Chondrocyte (in vitro differentiated cells): ENCODE data around the gene CEACAM3. TPM values are rescaled to one million over a fixed set of nuclear protein-coding genes. Genes with fewer than 3 reads are reported as not detected.
"Not testable (repeated sequence)": the region's sequence is repeated elsewhere in the genome, so short reads cannot be mapped to it uniquely, and the experiment has no call there.

Experiments used
- DNase-seq: peaks from one replicate; pipeline ENCODE4 v3.0.0; 2021; ENCODE audit warnings: mixed read lengths, low spot score
- H3K27ac Mint-ChIP-seq: one replicate; pipeline ENCODE4 v1.8.0; 2021; ENCODE audit warnings: mild to moderate bottlenecking, moderate library complexity, mixed read lengths; ENCODE audit not compliant: unreplicated experiment
- H3K27me3 Mint-ChIP-seq: 2 replicates; pipeline ENCODE4 v1.8.0; 2021; ENCODE audit warnings: low read depth, mixed read lengths
- H3K36me3 Mint-ChIP-seq: 2 replicates; pipeline ENCODE4 v1.8.0; 2021; ENCODE audit warnings: low read depth, mixed read lengths
- H3K4me1 Mint-ChIP-seq: 2 replicates; pipeline ENCODE4 v1.8.0; 2021; ENCODE audit warnings: low read depth, mild to moderate bottlenecking, mixed read lengths
- H3K4me3 Mint-ChIP-seq: one replicate; pipeline ENCODE4 v1.8.0; 2021; ENCODE audit warnings: mild to moderate bottlenecking, moderate library complexity, mixed read lengths; ENCODE audit not compliant: unreplicated experiment
- H3K9me3 Mint-ChIP-seq: 2 replicates; pipeline ENCODE4 v1.8.0; 2021; ENCODE audit warnings: low read depth, mixed read lengths
- total RNA-seq: library from RNA; stranded (reverse); gene quantifications from 3 replicates; pipeline ENCODE4 v1.2.1, GENCODE V29; 2021
- TF ChIP-seq, protein P1 (sequence below): fragments of 200-600 bp; sonication (generic); IDR thresholded peaks from 2 replicates; pipeline ENCODE4 v1.5.0; 2021; ENCODE audit warnings: antibody characterized with exemption, mild to moderate bottlenecking, moderate library complexity

CEACAM3 gene
- total RNA-seq, 1 donor from 2014 or later: not detected

DNA sequence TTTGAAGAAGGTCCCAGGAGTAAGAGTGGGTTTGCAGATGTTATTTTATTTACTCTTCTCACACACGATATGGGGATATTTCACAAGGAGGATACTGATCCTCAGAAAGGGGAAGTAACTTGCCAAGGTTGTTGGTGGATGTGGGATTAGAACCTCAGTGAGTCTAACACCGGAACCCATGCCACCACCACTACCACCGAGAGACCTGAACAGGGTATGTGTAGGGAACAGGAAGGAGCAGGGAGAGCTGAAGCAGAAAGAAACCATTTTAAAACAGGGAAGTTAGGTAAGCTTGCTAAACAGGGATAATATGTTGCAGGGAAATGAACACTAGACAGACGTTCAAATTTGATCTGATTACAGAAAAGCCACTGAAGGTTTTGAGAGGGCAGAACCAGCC is 11.6 kb upstream of the CEACAM3 start:
- Mint-ChIP-seq H3K9me3 (no peaks in the 10 kb centered on the region), H3K27me3 (peaks cover 59% of the 10 kb centered on the region), H3K27ac (no peak overlapping the region), H3K36me3 (peaks cover 2% of the 10 kb centered on the region), H3K4me1 (peaks cover 4% of the 10 kb centered on the region), H3K4me3 (no peak overlapping the region)
- TF ChIP-seq, protein P1, sequence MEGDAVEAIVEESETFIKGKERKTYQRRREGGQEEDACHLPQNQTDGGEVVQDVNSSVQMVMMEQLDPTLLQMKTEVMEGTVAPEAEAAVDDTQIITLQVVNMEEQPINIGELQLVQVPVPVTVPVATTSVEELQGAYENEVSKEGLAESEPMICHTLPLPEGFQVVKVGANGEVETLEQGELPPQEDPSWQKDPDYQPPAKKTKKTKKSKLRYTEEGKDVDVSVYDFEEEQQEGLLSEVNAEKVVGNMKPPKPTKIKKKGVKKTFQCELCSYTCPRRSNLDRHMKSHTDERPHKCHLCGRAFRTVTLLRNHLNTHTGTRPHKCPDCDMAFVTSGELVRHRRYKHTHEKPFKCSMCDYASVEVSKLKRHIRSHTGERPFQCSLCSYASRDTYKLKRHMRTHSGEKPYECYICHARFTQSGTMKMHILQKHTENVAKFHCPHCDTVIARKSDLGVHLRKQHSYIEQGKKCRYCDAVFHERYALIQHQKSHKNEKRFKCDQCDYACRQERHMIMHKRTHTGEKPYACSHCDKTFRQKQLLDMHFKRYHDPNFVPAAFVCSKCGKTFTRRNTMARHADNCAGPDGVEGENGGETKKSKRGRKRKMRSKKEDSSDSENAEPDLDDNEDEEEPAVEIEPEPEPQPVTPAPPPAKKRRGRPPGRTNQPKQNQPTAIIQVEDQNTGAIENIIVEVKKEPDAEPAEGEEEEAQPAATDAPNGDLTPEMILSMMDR: no peak
- no peak for DNase-seq

DNA sequence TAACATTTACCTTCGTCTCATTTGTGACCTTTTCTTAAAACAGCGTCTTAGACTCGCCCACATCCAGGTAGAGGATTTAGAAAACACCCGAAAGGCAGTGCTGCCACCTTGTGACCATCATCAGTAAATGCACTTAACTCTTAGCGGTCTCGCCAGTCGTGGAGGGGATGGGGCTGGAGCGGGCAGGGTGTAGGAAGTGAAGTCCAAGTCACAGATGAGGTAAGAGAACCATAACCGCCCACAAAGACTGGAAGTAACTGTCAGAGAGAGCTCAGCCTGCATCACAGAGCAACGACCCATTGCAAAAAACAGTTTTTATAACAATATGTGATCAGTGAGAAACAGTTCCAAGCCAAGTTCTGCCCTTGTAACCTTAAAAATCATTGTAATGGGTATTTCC is 10.7 kb upstream of the CEACAM3 start:
- Mint-ChIP-seq H3K9me3 (no peaks in the 10 kb centered on the region), H3K27me3 (peaks cover 58% of the 10 kb centered on the region), H3K4me1 (peaks cover 4% of the 10 kb centered on the region), H3K36me3 (peaks cover 2% of the 10 kb centered on the region), H3K27ac (no peak overlapping the region), H3K4me3 (no peak overlapping the region)
- no peak for DNase-seq
- TF ChIP-seq, protein P1: peak; percentile 87

DNA sequence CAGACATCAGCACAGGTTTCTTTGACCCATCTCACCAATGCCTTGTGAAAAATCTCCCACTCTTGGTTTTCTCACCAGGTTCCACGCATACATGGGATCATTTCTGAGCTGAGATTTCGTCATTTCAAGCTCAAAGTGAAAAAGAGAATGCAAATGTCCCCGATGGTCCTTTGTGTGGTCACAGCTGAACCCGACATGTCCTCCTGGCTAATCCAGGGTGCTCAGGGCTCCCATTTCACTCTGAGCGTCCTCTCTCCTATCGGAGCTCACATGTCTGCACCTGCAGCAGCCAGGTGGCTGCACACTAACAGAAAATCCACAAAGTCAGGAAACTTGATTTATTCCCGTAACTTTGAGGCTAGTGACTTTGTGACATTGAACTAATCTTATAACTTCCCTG is 9.3 kb upstream of the CEACAM3 start:
- TF ChIP-seq, protein P1: no peak
- Mint-ChIP-seq H3K4me1 (peaks cover 4% of the 10 kb centered on the region), H3K36me3 (peaks cover 2% of the 10 kb centered on the region), H3K27ac (no peak overlapping the region), H3K9me3 (no peaks in the 10 kb centered on the region), H3K27me3 (peaks cover 57% of the 10 kb centered on the region), H3K4me3 (no peak overlapping the region)
- DNase-seq: no peak

DNA sequence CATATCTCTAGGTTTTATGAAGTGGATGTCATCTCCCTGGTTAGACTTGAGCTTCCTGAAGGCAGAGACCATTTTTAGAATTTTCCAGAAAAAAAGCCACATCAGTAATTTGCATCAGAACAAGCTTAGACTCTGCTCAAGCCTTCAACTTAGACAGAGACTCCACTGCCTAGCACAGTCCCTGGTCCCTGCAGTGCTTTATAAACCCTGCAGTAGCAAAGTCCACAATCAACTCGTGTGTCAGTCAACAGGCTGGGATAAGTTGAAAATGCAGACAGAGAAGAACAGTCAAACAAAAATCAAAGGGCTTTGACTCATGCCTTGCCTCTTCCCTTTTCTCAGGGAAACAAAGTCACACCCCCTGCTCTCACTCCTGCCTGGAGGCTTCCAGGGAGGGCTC is 7.9 kb upstream of the CEACAM3 start:
- not testable (repeated sequence) for H3K9me3 Mint-ChIP-seq, H3K4me1 Mint-ChIP-seq, H3K4me3 Mint-ChIP-seq, H3K27ac Mint-ChIP-seq, DNase-seq, H3K36me3 Mint-ChIP-seq
- H3K27me3 Mint-ChIP-seq: peaks cover 65% of the 10 kb centered on the region

DNA sequence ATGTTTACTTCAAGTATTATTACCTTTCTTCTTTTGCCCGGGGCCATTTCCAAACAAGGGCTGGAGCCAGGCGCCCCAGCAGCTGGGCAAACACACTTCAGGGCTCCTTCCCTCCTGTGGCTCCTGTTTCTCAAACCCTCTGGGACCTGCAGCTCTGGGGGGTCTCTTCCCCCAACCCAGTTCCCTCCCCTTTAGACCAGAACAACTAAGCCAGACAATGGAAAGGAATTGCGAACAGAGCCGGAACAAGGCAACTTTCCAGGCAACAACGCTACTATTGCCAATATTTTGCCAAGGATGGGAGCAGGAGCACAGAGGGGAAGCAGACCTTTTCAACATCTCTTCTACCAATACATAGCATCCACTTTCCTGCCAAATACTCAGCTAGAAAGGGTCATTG is 7.3 kb upstream of the CEACAM3 start:
- not testable (repeated sequence) for DNase-seq, H3K4me1 Mint-ChIP-seq, H3K36me3 Mint-ChIP-seq, H3K4me3 Mint-ChIP-seq, H3K27ac Mint-ChIP-seq, H3K9me3 Mint-ChIP-seq
- H3K27me3 Mint-ChIP-seq: peaks cover 64% of the 10 kb centered on the region

DNA sequence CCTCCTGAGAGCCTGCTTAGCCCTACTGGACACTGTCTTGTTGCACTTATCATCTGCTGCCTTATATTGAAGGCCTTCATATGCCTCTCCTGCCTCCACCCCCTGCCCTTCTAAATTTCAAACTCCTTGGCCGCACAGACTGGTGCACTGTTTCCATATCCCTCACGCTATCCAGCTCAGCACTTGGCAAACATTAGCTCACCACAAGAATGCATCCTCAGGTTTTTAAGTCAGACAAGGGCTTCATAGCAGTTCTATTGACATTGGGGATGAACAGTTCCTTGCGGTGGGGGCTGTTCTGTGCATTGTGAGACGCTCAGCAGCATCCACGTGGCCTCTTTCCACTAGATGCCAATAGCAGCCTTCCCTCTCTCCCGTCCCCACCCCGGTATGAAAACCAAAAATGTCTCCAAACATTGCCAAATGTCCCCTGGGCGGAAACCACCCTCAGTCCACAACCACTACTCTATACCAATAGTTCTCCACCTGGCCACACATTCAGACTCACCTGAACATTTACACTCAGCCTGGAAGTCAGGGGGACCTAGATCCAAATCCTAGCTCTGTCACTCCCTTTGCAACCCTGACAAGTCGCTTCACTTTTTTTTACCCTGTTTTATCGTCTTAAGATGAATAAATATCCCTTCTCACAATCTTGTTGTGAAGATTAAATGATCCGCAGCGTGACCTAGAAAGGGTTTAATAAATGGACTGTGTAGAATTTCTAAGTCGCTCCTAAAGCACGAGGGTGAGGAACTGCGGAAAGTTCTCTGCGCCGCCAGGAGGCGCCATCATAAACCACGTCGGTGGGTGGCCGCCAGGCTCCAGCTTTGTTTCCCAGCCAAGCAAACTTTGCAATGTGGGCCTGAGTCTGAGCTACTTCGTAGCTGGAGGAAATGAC is 3.6 kb upstream of the CEACAM3 start:
- H3K36me3 Mint-ChIP-seq: no peaks in the 10 kb centered on the region
- TF ChIP-seq, protein P1: peak; percentile 64
- no peaks in the 10 kb centered on the region for H3K9me3 Mint-ChIP-seq
- no peak overlapping the region for H3K27ac Mint-ChIP-seq
- no peaks in the 10 kb centered on the region for H3K4me1 Mint-ChIP-seq
- no peak overlapping the region for H3K4me3 Mint-ChIP-seq
- peaks cover 55% of the 10 kb centered on the region for H3K27me3 Mint-ChIP-seq
- no peak for DNase-seq
